HepG2 (cell line): Measurements from ENCODE around the gene CHRNB4. TPM values are rescaled to one million over a fixed set of nuclear protein-coding genes. Genes with fewer than 3 reads are reported as not detected.

Experiments
- ATAC-seq: fragments of 200-7000 bp; cut with Tn5 transposase; 3 replicates; pipeline ENCODE4 v1.9.1; 2020; ENCODE audit warnings: mild to moderate bottlenecking, moderate library complexity
- BruUV-seq: library from RNA; stranded (reverse); fragments of 400-500 nt; replicated peaks from 2 replicates; lab custom pipeline; 2021; lab: Mats Ljungman, UMichigan
- CTCF ChIA-PET: fragments of 300-600 bp; formaldehyde crosslinking; extraction: SDS; loops from one replicate; lab custom pipeline; 2021; ENCODE audit warnings: low total read pairs, inconsistent platforms, low intra/inter-chr PET ratio; lab: Yijun Ruan, JAX
- POLR2A ChIA-PET: fragments of 350-600 bp; sonication (Branson Sonifier 250); formaldehyde crosslinking; loops from one replicate; lab custom pipeline; 2020; ENCODE audit warnings: antibody characterized with exemption, inconsistent platforms; lab: Yijun Ruan, JAX
- DNase-seq: peaks from one replicate; pipeline ENCODE4 v3.0.0-alpha.2; 2015; ENCODE audit warnings: low spot score
- FAIRE-seq: peaks from 3 replicates; lab custom pipeline; 2011; peaks lifted over from hg19 to GRCh38; lab: Jason Lieb, UNC
- H2AFZ ChIP-seq: one replicate; pipeline ENCODE4 v1.6.1; 2011; ENCODE audit warnings: low read length, inconsistent platforms
- H3K27ac ChIP-seq: fragments of 300-600 bp; 3 replicates; pipeline ENCODE4 v1.8.0; 2011; ENCODE audit warnings: mixed run types, mild to moderate bottlenecking, mixed read lengths, low read length, inconsistent platforms; ENCODE audit not compliant: insufficient read depth; ENCODE audit errors: extremely low read length
- H3K27me3 ChIP-seq, 2 experiments: fragments of 200-600 bp in 1 of 2; 2 replicates in 1 of 2; 3 replicates in 1 of 2; pipeline versions ENCODE4 v1.6.0 to v1.8.0; 2011; ENCODE audit warnings: low read length in 2 of 2, mild to moderate bottlenecking in 2 of 2, moderate library complexity in 2 of 2, inconsistent platforms in 1 of 2; ENCODE audit not compliant: insufficient read depth in 2 of 2, control insufficient read depth in 1 of 2
- H3K36me3 ChIP-seq, 2 experiments: fragments of 200-600 bp in 1 of 2; replicated peaks in 1 of 2; 2 replicates in 1 of 2; 3 replicates in 1 of 2; pipeline versions ENCODE4 v1.5.1 to v1.8.0; 2011; ENCODE audit warnings: low read length in 2 of 2, inconsistent platforms in 1 of 2; ENCODE audit not compliant: insufficient read depth in 2 of 2, control insufficient read depth in 1 of 2
- H3K4me1 ChIP-seq: 2 replicates; pipeline ENCODE4 v1.5.1; 2012; ENCODE audit warnings: low read length, inconsistent platforms; ENCODE audit not compliant: insufficient read depth
- H3K4me2 ChIP-seq: 2 replicates; pipeline ENCODE4 v1.6.0; 2011; ENCODE audit warnings: low read depth, low read length, inconsistent platforms
- H3K4me3 ChIP-seq, 3 experiments: fragments of 200-600 bp in 1 of 3; sonication (generic), shearing (Covaris generic) in 1 of 3; replicated peaks in 1 of 3; 2 replicates each; pipeline ENCODE4 v1.5.1; 2011 to 2016; ENCODE audit warnings: low read length in 3 of 3, inconsistent platforms in 2 of 3, low read depth in 2 of 3, mild to moderate bottlenecking in 2 of 3, control low read depth in 1 of 3, mixed read lengths in 1 of 3; ENCODE audit not compliant: insufficient read depth in 1 of 3
- H3K79me2 ChIP-seq: one replicate; pipeline ENCODE4 v1.6.1; 2011; ENCODE audit warnings: low read length, inconsistent platforms; ENCODE audit not compliant: insufficient read depth
- H3K9ac ChIP-seq: 2 replicates; pipeline ENCODE4 v1.6.0; 2011; ENCODE audit warnings: mild to moderate bottlenecking, low read depth, low read length, inconsistent platforms; ENCODE audit not compliant: insufficient read depth
- H3K9me3 ChIP-seq: 2 replicates; pipeline ENCODE4 v1.5.1; 2012; ENCODE audit warnings: mild to moderate bottlenecking, low read length
- H4K20me1 ChIP-seq: 2 replicates; pipeline ENCODE4 v1.6.0; 2011; ENCODE audit warnings: inconsistent platforms, mild to moderate bottlenecking, low read length, moderate library complexity; ENCODE audit not compliant: insufficient read depth
- DR1 ChIP-seq: sonication (generic); formaldehyde crosslinking; IDR thresholded peaks from 2 replicates; pipeline ENCODE4 v1.8.0; 2021; ENCODE audit warnings: mild to moderate bottlenecking, missing genetic modification reagents, inconsistent platforms
- GABPA ChIP-seq, 2 experiments: IDR thresholded peaks; 2 replicates each; pipeline ENCODE4 v1.6.1; 2011 to 2016; ENCODE audit warnings: low read depth in 2 of 2, low read length in 1 of 2, missing biosample characterization in 1 of 2, missing genetic modification characterization in 1 of 2
- HDAC6 ChIP-seq: fragments of 200-600 bp; sonication (generic); IDR thresholded peaks from 2 replicates; pipeline ENCODE4 v1.7.0; 2017; ENCODE audit warnings: mild to moderate bottlenecking, antibody characterized with exemption, low read length, low read depth
- HMG20A ChIP-seq: IDR thresholded peaks from 2 replicates; pipeline ENCODE4 v1.6.1; 2016; ENCODE audit warnings: borderline replicate concordance
- MIXL1 ChIP-seq: IDR thresholded peaks from 2 replicates; pipeline ENCODE4 v1.6.1; 2016
- NFATC3 ChIP-seq: sonication (generic); formaldehyde crosslinking; IDR thresholded peaks from 2 replicates; pipeline ENCODE4 v1.5.1; 2020; ENCODE audit warnings: mild to moderate bottlenecking, missing genetic modification reagents
- PCBP2 ChIP-seq: fragments of 200-400 bp; formaldehyde crosslinking; optimal IDR thresholded peaks from 2 replicates; pipeline ENCODE3; 2018; ENCODE audit warnings: low read length, low read depth; ENCODE audit not compliant: poor library complexity, severe bottlenecking
- SIX1 ChIP-seq: sonication (generic); formaldehyde crosslinking; IDR thresholded peaks from 2 replicates; pipeline ENCODE4 v1.4.0; 2020; ENCODE audit warnings: missing genetic modification reagents, borderline replicate concordance
- ZFX ChIP-seq: sonication (generic); formaldehyde crosslinking; IDR thresholded peaks from 2 replicates; pipeline ENCODE4 v1.4.0; 2020; ENCODE audit warnings: mild to moderate bottlenecking, low read depth, missing genetic modification reagents, moderate library complexity
- ZFY ChIP-seq: sonication (generic); formaldehyde crosslinking; IDR thresholded peaks from 2 replicates; pipeline ENCODE4 v1.4.0; 2020; ENCODE audit warnings: missing genetic modification reagents
- ZNF263 ChIP-seq: sonication (generic); formaldehyde crosslinking; IDR thresholded peaks from 2 replicates; pipeline ENCODE4 v1.4.0; 2020; ENCODE audit warnings: missing genetic modification reagents
- ZNF3 ChIP-seq: IDR thresholded peaks from 2 replicates; pipeline ENCODE4 v1.7.0; 2017; ENCODE audit warnings: inconsistent platforms
- ZNF644 ChIP-seq: IDR thresholded peaks from 2 replicates; pipeline ENCODE4 v1.6.1; 2016; ENCODE audit warnings: low read depth
- ZNF7 ChIP-seq: IDR thresholded peaks from 2 replicates; pipeline ENCODE4 v1.6.1; 2016; ENCODE audit warnings: missing biosample characterization, missing genetic modification reagents
- ZNF761 ChIP-seq: sonication (generic); formaldehyde crosslinking; conservative IDR thresholded peaks from 2 replicates; pipeline ENCODE4 v1.4.0; 2020; ENCODE audit warnings: mild to moderate bottlenecking, missing genetic modification reagents
- WGBS: methylation state at CpG from one replicate; pipeline ENCODE4 v1.1.6; 2017; ENCODE audit warnings: low lambda C conversion rate; 5-methylcytosine and 5-hydroxymethylcytosine counted together
- in situ Hi-C: cut with HindIII; loops from 2 replicates; pipeline ENCODE4 v1.10.0; 2017; ENCODE audit warnings: low pct_unique_long_range_greater_than_20kb; ENCODE audit not compliant: extremely low pct_ligation_motif_present
- intact Hi-C: fragments of 100-400 bp; cut with micrococcal nuclease; formaldehyde crosslinking; loops from one replicate; pipeline ENCODE4 v1.10.0; 2022; ENCODE audit not compliant: unreplicated experiment
- polyA plus RNA-seq, 8 experiments: library from polyadenylated mRNA; depleted of rRNA in 3 of 8; stranded (reverse) in 7 of 8; unstranded in 1 of 8; fragments of >200 nt; fragmentation: Illumina TruSeq in 4 of 8; extraction: Trizol in 4 of 8; gene quantifications; 2 replicates each; pipeline versions ENCODE4 v1.2.1 to v1.2.3, GENCODE V29; 2011 to 2016; ENCODE audit warnings: low read depth in 4 of 8, missing spikeins in 1 of 8, mixed read lengths in 1 of 8; ENCODE audit not compliant: insufficient read depth in 1 of 8
- total RNA-seq, 5 experiments: library from RNA; depleted of rRNA; stranded (reverse); fragments of >200 nt; fragmentation: Illumina TruSeq; extraction: Trizol; gene quantifications; 2 replicates each; pipeline ENCODE4 v1.2.3, GENCODE V29; 2016; ENCODE audit warnings: low read depth in 1 of 5
- TF ChIP-seq, protein P1 (sequence below): sonication (generic); formaldehyde crosslinking; IDR thresholded peaks from 2 replicates; pipeline ENCODE4 v1.8.0; 2022; ENCODE audit warnings: mild to moderate bottlenecking, missing genetic modification reagents, moderate library complexity
- TF ChIP-seq, protein P2 (sequence below): sonication (generic); formaldehyde crosslinking; IDR thresholded peaks from 2 replicates; pipeline ENCODE4 v1.8.1; 2023; ENCODE audit warnings: missing genetic modification reagents, mild to moderate bottlenecking, borderline replicate concordance
- TF ChIP-seq, protein P3 (sequence below): sonication (generic); formaldehyde crosslinking; IDR thresholded peaks from 2 replicates; pipeline ENCODE4 v1.4.0; 2020; ENCODE audit warnings: missing genetic modification reagents
- TF ChIP-seq, protein P4 (sequence below): sonication (generic); formaldehyde crosslinking; IDR thresholded peaks from 2 replicates; pipeline ENCODE4 v1.4.0; 2020; ENCODE audit warnings: mild to moderate bottlenecking, missing genetic modification reagents

CHRNB4 gene
- total and polyA plus RNA-seq, 2 of the 13 experiments (the other 11 are each of a cell fraction or from before 2014, with no cell fraction given): not detected

DNA sequence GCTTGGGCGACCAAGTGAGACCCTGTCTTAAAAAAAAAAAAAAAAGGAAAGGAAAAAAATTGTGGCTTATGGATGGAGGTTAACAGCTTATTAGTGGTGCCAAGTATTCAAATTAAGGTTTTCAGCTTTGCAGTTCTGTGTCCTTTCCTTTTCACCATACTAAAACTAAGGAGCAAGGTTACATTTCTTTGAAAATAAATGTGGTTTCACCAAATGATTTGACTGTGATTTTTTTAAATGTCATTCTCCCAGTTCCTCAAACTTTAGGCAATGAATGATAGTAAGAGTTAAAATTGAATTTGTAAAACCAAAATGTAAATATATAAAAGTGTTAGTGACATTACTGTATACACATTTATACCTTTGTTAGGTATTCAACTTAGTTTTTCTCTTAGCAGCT is 66.1 kb downstream of the CHRNB4 start:
- H3K27me3 ChIP-seq: no peaks in the 10 kb centered on the region
- H2AFZ ChIP-seq: no peak overlapping the region
- intact Hi-C loops: no loop called here
- H3K9ac ChIP-seq: no peak overlapping the region
- no peaks in the 10 kb centered on the region for H4K20me1 ChIP-seq
- ChIA-PET POLR2A (interaction anchor here (1.4 kb wide), 1 partner anchor 10 kb away, joined by 3 read pairs; the partner anchor contains the start of gene CHRNA5), CTCF (no interaction called here)
- no peaks in the 10 kb centered on the region for H3K36me3 ChIP-seq
- no peak for FAIRE-seq
- H3K27ac ChIP-seq: no peak overlapping the region
- in situ Hi-C loops: no loop called here
- DNase-seq: no peak
- ATAC-seq: no peak
- no peaks in the 10 kb centered on the region for H3K79me2 ChIP-seq
- no peak for TF ChIP-seq ZNF3
- TF ChIP-seq HDAC6: no peak
- no peak for TF ChIP-seq ZFX (CRISPR knock-in tag)
- TF ChIP-seq SIX1 (CRISPR knock-in tag): no peak
- TF ChIP-seq, protein P1, sequence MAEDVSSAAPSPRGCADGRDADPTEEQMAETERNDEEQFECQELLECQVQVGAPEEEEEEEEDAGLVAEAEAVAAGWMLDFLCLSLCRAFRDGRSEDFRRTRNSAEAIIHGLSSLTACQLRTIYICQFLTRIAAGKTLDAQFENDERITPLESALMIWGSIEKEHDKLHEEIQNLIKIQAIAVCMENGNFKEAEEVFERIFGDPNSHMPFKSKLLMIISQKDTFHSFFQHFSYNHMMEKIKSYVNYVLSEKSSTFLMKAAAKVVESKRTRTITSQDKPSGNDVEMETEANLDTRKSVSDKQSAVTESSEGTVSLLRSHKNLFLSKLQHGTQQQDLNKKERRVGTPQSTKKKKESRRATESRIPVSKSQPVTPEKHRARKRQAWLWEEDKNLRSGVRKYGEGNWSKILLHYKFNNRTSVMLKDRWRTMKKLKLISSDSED: no peak
- TF ChIP-seq ZNF761 (CRISPR knock-in tag): no peak
- no peak for TF ChIP-seq HMG20A (CRISPR knock-in tag)
- TF ChIP-seq ZNF644: no peak
- TF ChIP-seq, protein P2, sequence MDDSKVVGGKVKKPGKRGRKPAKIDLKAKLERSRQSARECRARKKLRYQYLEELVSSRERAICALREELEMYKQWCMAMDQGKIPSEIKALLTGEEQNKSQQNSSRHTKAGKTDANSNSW (CRISPR knock-in tag): no peak
- TF ChIP-seq PCBP2: no peak
- TF ChIP-seq ZNF7: no peak
- TF ChIP-seq, protein P3, sequence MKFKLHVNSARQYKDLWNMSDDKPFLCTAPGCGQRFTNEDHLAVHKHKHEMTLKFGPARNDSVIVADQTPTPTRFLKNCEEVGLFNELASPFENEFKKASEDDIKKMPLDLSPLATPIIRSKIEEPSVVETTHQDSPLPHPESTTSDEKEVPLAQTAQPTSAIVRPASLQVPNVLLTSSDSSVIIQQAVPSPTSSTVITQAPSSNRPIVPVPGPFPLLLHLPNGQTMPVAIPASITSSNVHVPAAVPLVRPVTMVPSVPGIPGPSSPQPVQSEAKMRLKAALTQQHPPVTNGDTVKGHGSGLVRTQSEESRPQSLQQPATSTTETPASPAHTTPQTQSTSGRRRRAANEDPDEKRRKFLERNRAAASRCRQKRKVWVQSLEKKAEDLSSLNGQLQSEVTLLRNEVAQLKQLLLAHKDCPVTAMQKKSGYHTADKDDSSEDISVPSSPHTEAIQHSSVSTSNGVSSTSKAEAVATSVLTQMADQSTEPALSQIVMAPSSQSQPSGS: no peak
- TF ChIP-seq, protein P4, sequence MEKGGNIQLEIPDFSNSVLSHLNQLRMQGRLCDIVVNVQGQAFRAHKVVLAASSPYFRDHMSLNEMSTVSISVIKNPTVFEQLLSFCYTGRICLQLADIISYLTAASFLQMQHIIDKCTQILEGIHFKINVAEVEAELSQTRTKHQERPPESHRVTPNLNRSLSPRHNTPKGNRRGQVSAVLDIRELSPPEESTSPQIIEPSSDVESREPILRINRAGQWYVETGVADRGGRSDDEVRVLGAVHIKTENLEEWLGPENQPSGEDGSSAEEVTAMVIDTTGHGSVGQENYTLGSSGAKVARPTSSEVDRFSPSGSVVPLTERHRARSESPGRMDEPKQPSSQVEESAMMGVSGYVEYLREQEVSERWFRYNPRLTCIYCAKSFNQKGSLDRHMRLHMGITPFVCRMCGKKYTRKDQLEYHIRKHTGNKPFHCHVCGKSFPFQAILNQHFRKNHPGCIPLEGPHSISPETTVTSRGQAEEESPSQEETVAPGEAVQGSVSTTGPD (CRISPR knock-in tag): no peak
- TF ChIP-seq DR1 (CRISPR knock-in tag): no peak
- no peak for TF ChIP-seq GABPA (IDR thresholded peaks at IDR 0.05; ENCODE audit: low read depth, low read length)
- no peak for TF ChIP-seq GABPA (CRISPR knock-in tag; IDR thresholded peaks at IDR 0.05; ENCODE audit: low read depth)
- TF ChIP-seq ZNF263 (CRISPR knock-in tag): no peak
- no peak for TF ChIP-seq NFATC3 (CRISPR knock-in tag)
- no peak for TF ChIP-seq MIXL1
- no peak for TF ChIP-seq ZFY (CRISPR knock-in tag)
- BruUV-seq: no TSS peak
- H3K4me1 ChIP-seq: no peaks in the 10 kb centered on the region
- H3K9me3 ChIP-seq: no peaks in the 10 kb centered on the region
- no peak overlapping the region for H3K4me3 ChIP-seq
- 97% methylated on average over 1 of the region's 1 CpG for WGBS
- no peak overlapping the region for H3K4me2 ChIP-seq
